Psoas muscle (tissue), 8 donors: ENCODE data around the gene SLC24A4. TPM values are rescaled to one million over a fixed set of nuclear protein-coding genes. Genes with fewer than 3 reads are reported as not detected.

Experiments
- ATAC-seq, 4 donors: fragments of 200-7000 bp; cut with Tn5 transposase; one replicate each; pipeline ENCODE4 v1.9.1; 2020; ENCODE audit warnings: moderate library complexity in 3 of 4, mild to moderate bottlenecking in 2 of 4
- DNase-seq, 2 donors: peaks; one replicate each; pipeline ENCODE4 v3.0.0-alpha.2; 2020
- H3K27ac ChIP-seq: fragments of 200-600 bp; one replicate; pipeline ENCODE4 v1.8.0; 2022
- H3K27me3 ChIP-seq, 3 donors: fragments of 200-600 bp in 1 of 3; one replicate each; pipeline versions ENCODE4 v1.6.1 to v1.8.0; 2013 to 2022; ENCODE audit warnings: low read length in 2 of 3, mild to moderate bottlenecking in 2 of 3, moderate library complexity in 1 of 3; ENCODE audit not compliant: insufficient read depth in 3 of 3
- H3K36me3 ChIP-seq, 2 donors: fragments of 200-600 bp in 1 of 2; one replicate each; pipeline versions ENCODE4 v1.6.1 to v1.8.0; 2013 to 2022; ENCODE audit warnings: low read depth in 1 of 2, mild to moderate bottlenecking in 1 of 2, moderate library complexity in 1 of 2; ENCODE audit not compliant: insufficient read depth in 1 of 2
- H3K4me1 ChIP-seq: fragments of 200-600 bp; one replicate; pipeline ENCODE4 v1.8.0; 2022
- H3K4me3 ChIP-seq: fragments of 200-600 bp; one replicate; pipeline ENCODE4 v1.8.0; 2022; ENCODE audit warnings: mild to moderate bottlenecking
- H3K9me3 ChIP-seq: fragments of 200-600 bp; one replicate; pipeline ENCODE4 v1.8.0; 2022
- WGBS, 3 donors: extraction: QIAGEN DNeasy Blood & Tissue Kit; methylation state at CpG; one replicate each; pipeline versions ENCODE4 v1.1.6 to v1.1.7; 2013; 5-methylcytosine and 5-hydroxymethylcytosine counted together
- intact Hi-C, 2 donors: fragments of 100-400 bp; cut with DNase I; formaldehyde crosslinking; loops; one replicate each; pipeline versions ENCODE4 v1.11.0 to v1.14.2; 2022
- polyA plus RNA-seq, 3 donors: library from polyadenylated mRNA; stranded (reverse); fragments of 200-250 nt; gene quantifications; one replicate each; pipeline ENCODE4 v1.2.3, GENCODE V29; 2013
- total RNA-seq, 4 donors: library from RNA; stranded (reverse); fragmentation: NEBNext Ultra II Directional in 2 of 4; extraction: Animal tissue kit (Norgen Biotek cat#: 25700) in 2 of 4; gene quantifications; one replicate each; pipeline versions ENCODE4 v1.2.1 to v1.2.4, GENCODE V29; 2021 to 2023
- TF ChIP-seq, protein P1 (sequence below): fragments of 200-600 bp; IDR thresholded peaks from one replicate; pipeline ENCODE4 v1.8.0; 2022; ENCODE audit warnings: antibody characterized with exemption
- donor health status: healthy with polysubstance abuse.
- donor health status: DM: no; HTN: no; CAD: no; lungs with moderate emphysema.
- donor health status: Bipolar disorder and iron deficiency.
- donor health status: healthy.
- donor health status: DM: yes; HTN: yes; CAD: no.
- donor health status: DM: no; HTN: no; CAD: no.
- donor health status: DM: no; HTN: no; CAD: no.
- donor health status: DM: yes; HTN: yes; CAD: no.

The SLC24A4 gene
- total and polyA plus RNA-seq, 7 donors, result 0.21 to 2.3 (median 0.34) TPM

DNA sequence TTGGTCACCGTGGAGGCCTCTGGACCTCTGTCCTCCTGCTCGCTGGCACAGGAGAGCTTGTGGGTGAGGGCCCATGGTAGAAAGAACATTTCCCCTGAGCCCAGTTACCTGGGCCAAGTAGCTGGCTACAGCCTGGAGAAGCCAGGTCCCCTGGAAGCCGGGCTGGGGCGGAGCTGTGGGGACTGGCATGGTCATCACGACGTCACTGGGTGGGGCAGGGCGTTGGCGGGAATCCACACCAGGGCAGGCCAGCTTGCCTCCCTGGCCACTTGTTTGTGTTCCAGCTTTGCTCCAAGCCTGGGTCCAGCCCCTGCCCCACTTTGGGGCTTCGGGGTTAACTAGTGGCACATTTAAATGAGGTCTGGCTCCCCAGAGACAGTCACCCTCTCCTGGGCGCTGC lies 35.0 kb upstream of the SLC24A4 start:
- H3K27ac ChIP-seq, result no peak overlapping the region
- no peaks in the 10 kb centered on the region for H3K27me3 ChIP-seq
- H3K9me3 ChIP-seq, result no peaks in the 10 kb centered on the region
- H3K36me3 ChIP-seq, result no peaks in the 10 kb centered on the region
- DNase-seq, result no peak
- no peaks in the 10 kb centered on the region for H3K4me1 ChIP-seq
- WGBS, 3 donors, result 68 to 80% (median 79%) methylated on average over 10 of the region's 10 CpGs
- TF ChIP-seq, protein P1, sequence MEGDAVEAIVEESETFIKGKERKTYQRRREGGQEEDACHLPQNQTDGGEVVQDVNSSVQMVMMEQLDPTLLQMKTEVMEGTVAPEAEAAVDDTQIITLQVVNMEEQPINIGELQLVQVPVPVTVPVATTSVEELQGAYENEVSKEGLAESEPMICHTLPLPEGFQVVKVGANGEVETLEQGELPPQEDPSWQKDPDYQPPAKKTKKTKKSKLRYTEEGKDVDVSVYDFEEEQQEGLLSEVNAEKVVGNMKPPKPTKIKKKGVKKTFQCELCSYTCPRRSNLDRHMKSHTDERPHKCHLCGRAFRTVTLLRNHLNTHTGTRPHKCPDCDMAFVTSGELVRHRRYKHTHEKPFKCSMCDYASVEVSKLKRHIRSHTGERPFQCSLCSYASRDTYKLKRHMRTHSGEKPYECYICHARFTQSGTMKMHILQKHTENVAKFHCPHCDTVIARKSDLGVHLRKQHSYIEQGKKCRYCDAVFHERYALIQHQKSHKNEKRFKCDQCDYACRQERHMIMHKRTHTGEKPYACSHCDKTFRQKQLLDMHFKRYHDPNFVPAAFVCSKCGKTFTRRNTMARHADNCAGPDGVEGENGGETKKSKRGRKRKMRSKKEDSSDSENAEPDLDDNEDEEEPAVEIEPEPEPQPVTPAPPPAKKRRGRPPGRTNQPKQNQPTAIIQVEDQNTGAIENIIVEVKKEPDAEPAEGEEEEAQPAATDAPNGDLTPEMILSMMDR, result no peak
- no peak for ATAC-seq
- H3K4me3 ChIP-seq, result no peak overlapping the region
- intact Hi-C loops, result no loop called here

DNA sequence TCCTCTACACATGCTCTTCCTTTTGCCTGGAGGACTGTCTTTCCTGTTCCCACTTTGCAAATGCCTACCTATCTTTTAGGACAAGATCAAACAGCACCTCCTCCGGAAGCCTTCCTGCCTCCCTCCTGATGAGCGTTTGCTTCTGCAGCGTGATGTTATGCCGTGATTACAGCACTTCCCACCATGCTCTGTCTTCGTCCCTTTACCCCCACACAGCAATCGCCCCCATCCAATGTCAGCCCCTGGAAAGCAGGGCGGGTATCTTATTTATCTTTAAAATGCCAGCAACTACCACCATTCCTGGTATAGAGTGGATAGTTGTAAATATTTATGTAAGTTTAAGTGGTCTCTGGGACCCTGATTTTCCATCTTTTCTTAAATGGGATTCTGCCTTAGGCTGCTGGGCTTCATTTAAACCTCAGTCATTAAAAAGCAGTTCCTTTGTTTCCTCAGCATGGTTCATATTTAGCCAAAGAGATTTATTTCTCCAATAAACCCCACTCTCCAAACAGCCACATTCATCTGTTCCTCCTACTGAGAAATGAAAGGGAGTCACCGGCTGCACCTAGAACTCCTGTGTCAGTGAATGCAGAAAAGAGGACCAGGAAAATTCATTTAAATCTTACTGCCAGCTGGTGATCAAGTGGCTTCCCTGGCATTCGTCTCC lies 33.8 kb upstream of the SLC24A4 start:
- no peaks in the 10 kb centered on the region for H3K27me3 ChIP-seq
- H3K9me3 ChIP-seq, result no peaks in the 10 kb centered on the region
- TF ChIP-seq, protein P1, result no peak
- WGBS, 3 donors, result 66 to 71% (median 68%) methylated on average over 9 of the region's 9 CpGs
- no peak overlapping the region for H3K27ac ChIP-seq
- no peaks in the 10 kb centered on the region for H3K36me3 ChIP-seq
- H3K4me3 ChIP-seq, result no peak overlapping the region
- intact Hi-C loops, result no loop called here
- DNase-seq (no peak), ATAC-seq (no peak)
- H3K4me1 ChIP-seq, result no peaks in the 10 kb centered on the region

DNA sequence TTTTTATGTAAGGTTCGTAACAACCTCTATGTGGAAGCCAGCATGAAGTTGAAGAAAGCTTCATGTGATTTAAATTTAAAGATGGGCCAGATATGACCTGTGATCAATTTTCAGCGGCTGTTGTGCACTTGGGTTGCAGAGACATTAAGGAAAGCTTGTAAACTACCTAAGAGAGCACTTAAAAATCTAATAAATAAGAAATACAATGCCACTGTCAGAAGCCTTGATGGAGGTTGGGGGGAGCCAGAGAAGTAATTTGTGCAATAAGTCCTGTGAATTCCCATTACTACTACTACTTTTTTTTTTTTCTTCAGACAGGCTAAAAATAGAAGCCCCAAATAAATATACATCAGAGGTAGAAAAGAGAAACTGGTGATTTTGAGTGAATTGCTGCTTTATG lies 30.3 kb upstream of the SLC24A4 start:
- H3K27me3 ChIP-seq, result peaks cover 0 to 3% (median 0%) of the 10 kb centered on the region in 3 donors
- TF ChIP-seq, protein P1, result no peak
- intact Hi-C loops, result no loop called here

GRCh38 chr14:92294506-92294905 lies 28.5 kb upstream of the SLC24A4 start:
- H3K27me3 ChIP-seq, result peaks cover 0 to 3% (median 0%) of the 10 kb centered on the region in 3 donors
- no peaks in the 10 kb centered on the region for H3K9me3 ChIP-seq
- TF ChIP-seq, protein P1, result no peak
- no peak overlapping the region for H3K4me3 ChIP-seq
- no peaks in the 10 kb centered on the region for H3K36me3 ChIP-seq
- DNase-seq (no peak), ATAC-seq (no peak)
- no peak overlapping the region for H3K27ac ChIP-seq
- WGBS, 3 donors, result 62 to 69% (median 64%) methylated on average over 2 of the region's 2 CpGs
- no peaks in the 10 kb centered on the region for H3K4me1 ChIP-seq
- intact Hi-C loops, result no loop called here

More for the DNA sequence above, 30.3 kb upstream of the SLC24A4 start:
- H3K9me3 ChIP-seq, result no peaks in the 10 kb centered on the region
- WGBS, 3 donors, result 41 to 92% (median 81%) methylated on average over 2 of the region's 2 CpGs
- no peak for ATAC-seq
- no peak overlapping the region for H3K27ac ChIP-seq
- H3K4me1 ChIP-seq, result no peaks in the 10 kb centered on the region
- no peaks in the 10 kb centered on the region for H3K36me3 ChIP-seq
- no peak for DNase-seq
- H3K4me3 ChIP-seq, result no peak overlapping the region
